Stimulated activated CD4-positive, alpha-beta T cell treated with anti-CD3 and anti-CD28 coated beads, Interleukin-12 subunit alpha, Interleukin-12 subunit beta, amount 100 ng/mL, for 4 hours (primary cell): ENCODE data around the gene RNF146.
"Not testable (repeated sequence)": the region's sequence is repeated elsewhere in the genome, so short reads cannot be mapped to it uniquely, and the experiment has no call there.

Experiments
- DNase-seq: peaks from one replicate; pipeline ENCODE4 v3.0.0-alpha.2; 2020

Gene RNF146

GRCh38 chr6:127266178-127266891 is at the start of gene RNF146:
TSS of gene RNF146 (plus strand) at chr6:127266864. CDS start at chr6:127280339, 13,475 bp downstream.
- peak; percentile 66 for DNase-seq

DNA sequence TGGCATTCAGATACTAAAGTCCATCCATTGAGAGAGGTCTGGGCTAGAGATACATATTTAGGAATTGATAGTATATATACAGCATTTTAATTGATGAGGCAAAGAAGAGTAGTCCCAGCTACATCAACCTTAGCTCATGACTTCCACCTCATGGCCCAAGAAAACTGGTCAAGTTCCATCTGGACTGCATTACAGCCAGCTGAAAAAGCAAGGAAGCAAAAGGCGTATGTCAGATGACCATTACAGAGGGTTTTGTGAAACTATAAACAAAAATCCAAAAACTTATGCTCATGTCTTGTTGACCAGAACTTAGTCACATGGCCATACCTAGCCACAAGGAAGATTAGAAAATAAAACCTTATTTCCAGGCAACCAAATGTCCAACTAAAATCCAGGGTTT is 46.8 kb upstream of the RNF146 start:
- no peak for DNase-seq

DNA sequence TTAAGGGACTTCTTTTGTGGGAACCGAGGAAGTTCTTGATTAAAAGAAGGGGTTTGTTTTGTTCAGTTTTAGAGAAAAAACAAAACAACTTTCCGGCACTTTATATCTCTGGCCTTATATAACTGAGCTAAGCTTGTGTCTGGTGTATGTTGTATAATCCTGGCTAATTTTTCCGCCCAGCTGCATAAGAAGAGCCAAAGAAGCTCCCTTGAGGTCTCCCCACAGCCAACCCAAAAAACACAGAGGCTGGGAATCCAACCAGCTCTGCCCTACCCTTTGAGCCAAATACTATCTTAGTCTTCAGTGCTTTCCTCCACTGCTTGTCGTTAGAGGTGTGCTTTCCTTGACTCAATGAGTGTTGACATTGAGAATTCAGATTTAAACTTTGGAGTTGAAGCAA is 45.5 kb upstream of the RNF146 start:
- no peak for DNase-seq

GRCh38 chr6:127222418-127222817 is 44.2 kb upstream of the RNF146 start:
- no peak for DNase-seq

DNA sequence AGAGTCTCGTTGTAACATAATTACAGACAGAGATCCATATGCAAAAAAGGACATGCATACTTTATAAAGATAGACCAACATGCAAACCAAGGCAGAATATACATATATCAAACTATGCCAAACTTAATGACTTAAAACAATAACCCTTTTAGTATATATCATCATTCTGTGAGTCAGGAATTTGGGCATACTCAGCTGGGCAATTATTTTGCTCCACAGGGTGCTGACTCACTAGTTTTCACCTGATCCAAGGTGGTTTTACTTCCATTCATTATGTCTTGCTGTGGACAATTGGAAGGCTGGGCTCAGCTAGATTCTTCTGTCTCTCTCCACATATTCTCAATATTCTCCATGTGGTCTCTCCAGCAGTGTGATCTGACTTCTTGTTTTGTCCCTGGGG is 41.2 kb upstream of the RNF146 start:
- no peak for DNase-seq

GRCh38 chr6:127233819-127234218 is 32.8 kb upstream of the RNF146 start:
- not testable (repeated sequence) for DNase-seq

DNA sequence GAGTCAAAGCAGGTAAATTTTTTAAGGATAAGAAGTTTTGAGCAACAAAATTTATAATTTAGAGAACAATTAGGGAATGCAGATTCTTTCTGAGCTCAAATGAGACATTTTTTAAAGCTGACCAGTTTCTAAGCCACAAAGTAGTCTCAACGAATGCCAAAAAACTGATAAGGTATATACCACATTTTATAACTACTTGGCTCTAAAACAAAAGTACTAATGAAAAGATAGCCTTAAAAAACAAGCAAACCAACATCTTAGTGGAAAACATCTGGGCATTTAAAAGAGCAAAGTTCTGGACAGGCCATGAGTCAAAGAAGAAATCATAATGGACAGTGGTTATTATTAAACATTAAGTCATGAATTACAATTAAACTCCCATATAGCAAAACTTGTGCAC is 23.2 kb upstream of the RNF146 start:
- DNase-seq = no peak

- no peak for DNase-seq
Measured at GRCh38 chr6:127247114-127248096, 19.3 kb upstream of the RNF146 start.

GRCh38 chr6:127249621-127250020 is 17.0 kb upstream of the RNF146 start:
- no peak for DNase-seq

- DNase-seq = no peak
Measured at GRCh38 chr6:127255286-127255685, 11.4 kb upstream of the RNF146 start.

GRCh38 chr6:127262896-127263295 is 3.8 kb upstream of the RNF146 start:
- no peak for DNase-seq

DNA sequence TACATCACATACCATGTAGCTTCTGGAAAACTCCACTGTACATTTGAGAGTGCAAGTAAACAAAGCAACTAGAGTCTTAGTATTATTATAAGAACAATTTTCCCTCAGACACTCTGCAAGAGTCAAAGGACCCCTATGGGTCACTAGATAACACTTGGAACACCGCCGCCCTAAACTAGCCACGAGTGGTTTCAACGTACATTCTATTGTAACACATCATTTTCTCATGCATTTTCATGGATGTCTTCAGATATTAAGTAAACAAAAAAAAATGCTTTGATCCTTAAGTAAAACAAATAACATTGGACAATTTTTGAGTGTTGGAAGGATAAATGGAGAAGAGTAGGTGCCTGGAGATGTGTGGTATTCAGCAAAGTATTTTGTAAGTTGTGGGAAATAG is 3.2 kb upstream of the RNF146 start:
- DNase-seq = no peak

DNA sequence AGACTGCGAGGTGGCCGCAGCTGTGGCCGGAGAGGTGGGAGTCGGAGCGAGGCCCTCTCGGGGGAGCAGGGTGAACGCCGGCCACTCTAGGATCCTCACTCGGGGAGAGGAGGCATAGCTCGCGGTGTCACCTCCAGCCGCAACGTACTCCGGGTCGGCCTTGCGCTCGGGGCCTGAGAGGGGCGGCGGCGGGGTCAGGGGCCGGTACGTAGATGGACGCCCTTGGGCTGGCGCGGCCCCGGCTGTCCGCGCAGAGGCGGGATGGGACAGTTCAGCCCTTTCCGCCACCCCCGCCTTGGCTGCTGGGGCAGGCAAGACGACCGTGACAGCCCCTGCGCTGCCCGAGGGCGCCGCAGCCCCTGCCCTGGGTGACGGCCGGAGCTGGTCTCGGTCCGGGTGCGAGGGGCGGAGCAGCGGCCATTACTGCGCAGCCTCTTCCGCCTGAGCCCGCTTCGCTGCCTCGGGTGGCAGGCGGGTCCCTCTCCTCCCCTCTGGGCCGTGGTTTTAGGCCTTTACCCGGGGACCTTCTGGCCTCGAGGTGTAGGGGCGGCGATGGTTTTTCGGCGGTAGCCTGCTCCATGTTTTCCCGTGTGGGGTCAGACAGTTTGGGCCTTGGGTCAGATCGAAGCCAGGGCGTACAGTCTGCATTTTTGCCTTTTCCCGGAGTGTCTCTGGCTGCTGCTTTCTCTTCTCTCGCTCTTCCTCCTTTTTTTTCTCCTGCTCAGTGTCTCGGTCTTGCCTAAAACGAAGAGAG is 405 bp downstream of the RNF146 start:
- DNase-seq = peak; percentile 49

DNA sequence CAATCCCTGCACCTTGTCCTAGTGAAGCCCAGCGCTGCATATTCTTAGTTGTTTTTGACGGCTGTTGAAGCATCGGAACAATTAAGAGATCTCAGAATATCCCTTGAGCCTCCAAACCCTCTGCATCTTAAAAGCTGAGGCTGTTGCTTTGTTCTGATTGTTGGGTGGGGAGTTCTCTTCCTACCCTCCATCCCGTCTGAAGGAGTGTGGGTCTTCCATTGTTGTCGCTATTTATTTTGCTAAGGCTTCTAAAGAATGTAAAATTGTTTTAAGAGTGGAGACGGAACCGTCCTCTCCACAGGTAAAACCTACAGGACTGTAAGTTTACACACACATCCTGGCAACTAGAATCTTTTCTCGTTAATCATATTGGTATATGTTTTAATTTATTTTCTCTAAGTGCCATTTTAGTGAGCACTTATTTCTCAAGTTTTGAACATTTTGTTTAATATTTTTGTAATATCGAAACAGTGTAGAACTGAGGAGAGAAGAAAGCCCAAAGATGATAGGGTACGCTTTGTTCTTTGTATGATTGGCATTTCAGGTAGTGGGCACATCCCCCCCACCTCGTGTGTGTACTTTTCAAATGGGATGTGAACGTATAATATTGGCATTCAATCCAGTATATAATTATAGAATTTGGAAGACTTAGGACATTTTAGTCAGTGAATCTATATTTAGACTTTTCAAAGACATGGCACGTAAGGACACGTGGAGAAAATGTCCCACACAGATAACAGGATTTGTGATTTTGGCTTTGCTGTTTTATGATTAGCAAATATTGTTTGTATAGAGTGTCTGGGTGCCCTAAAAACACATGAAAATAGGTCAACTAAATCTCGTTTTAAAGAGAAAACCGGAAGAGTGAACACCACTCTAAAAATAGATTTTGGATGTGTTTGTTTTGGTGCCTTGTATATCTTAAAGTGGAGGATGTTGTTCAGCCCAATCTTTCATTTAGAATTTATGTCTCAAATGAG is 1.3 kb downstream of the RNF146 start:
- no peak for DNase-seq

GRCh38 chr6:127272576-127272975 is 5.9 kb downstream of the RNF146 start:
- DNase-seq = no peak

DNA sequence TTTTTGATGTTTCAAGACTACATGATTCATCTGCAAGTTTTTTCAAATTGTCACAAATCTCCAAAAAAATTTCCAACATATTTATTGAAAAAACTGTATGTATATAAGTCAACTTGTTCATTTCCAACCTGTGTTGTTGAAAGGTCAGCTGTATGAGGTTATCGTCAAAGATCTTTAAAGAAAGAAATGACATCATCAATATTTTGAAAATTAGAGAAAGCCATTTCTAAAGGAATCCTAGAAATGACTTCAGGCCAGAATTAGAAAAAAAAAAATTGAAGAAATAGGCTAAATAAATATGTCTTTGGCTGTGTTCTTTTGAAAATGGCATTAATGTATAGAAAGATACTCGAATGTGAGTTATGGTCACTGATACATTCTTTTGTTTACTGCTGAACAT is 6.8 kb downstream of the RNF146 start:
- DNase-seq = no peak

- DNase-seq = no peak
Measured at GRCh38 chr6:127276331-127276730, 9.7 kb downstream of the RNF146 start.

DNA sequence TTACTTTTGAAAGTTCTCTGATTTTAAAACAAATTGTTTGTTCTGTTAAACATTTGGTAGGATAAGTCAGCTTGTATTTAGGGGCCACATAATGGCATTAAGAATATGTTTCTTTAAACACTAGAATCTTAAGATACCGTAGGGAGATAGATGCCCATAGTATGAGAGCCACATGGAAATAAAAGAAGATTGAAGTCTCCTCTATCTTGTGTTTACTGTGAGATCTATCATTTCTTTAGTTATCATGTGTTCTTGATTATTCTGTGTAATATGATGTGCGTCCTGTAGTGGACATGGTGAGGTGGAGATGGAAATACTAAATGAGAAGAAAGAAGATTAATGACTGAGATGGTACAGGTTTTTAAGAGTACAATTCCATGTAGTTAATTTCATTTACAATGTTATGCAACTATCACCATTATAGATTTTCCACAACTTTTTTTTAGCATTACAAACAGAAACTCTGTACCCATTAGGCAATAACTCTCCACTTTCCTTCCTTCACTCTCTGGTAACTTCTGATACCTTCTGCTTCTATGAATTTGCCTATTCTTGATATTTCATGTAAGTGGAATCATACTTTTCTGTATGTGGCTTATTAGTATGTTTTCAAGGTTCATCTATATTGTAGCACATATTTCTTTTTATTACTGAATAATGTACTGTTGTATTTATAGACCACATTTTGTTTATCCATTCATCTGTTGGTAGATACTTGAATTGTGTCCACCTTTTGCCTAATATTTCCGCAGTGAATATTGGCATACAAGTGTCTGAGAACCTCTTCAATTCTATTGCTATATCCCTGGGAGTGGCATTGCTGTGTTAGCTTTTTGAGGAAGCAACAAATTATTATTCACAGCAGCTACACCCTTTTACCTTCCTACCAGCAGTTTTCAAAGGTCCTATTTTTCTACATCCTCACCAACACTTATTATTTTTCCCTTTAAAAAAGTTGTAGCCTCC is 11.5 kb downstream of the RNF146 start:
- DNase-seq = no peak

GRCh38 chr6:127279815-127280214 is 13.2 kb downstream of the RNF146 start:
- no peak for DNase-seq

DNA sequence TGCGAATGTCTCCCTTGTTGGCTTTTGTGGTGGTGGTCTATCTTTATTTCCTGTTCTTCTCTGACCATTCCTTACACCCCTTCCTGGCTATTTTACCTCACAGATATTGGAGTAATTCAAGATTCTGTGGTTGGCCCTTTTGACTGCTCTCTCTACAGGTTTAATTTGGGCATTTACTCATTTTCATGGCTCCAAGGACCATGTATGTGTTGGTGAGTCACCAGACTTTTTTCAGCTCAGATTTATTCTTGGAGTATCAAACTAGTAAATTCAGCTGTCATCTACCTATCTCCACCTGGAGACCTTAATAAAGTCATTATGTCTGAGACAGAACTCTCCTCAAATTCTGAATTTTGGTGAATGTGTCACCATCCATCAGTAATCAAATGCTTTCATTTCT is 15.5 kb downstream of the RNF146 start:
- DNase-seq = no peak

DNA sequence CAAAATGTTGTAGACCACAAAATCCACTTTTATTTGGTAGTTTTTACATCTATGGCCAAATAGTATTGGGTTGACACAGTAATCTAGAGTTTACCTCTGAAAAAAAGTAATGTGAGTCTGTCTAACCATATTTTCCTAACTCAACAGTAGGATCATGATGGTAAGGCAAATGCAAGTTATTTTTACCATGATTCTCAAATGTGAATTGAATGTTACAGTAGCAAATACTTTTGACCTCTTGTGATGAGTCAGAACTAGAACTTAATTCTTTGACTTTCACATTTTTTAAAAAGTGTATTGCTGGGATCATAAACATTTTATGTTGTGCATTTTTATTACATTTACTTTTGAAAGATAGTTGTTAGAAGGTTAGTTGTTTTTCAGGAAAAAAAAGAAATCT is 22.0 kb downstream of the RNF146 start:
- DNase-seq = no peak
